ENCODE measurements around the gene CFAP46.
"Not testable (repeated sequence)": the region's sequence is repeated elsewhere in the genome, so short reads cannot be mapped to it uniquely, and the experiment has no call there.

Gene CFAP46

GRCh38 chr10:132788180-132788830 lies 154.1 kb downstream of the CFAP46 start:
- no peak for DNase-seq (ENCODE audit: low spot score)

- no peak for DNase-seq (ENCODE audit: low spot score)
Measured at GRCh38 chr10:132787495-132788179, 154.7 kb downstream of the CFAP46 start.

- DNase-seq (ENCODE audit: low spot score), result no peak
Measured at GRCh38 chr10:132786884-132787494, 155.4 kb downstream of the CFAP46 start.

GRCh38 chr10:132786476-132786883 lies 155.9 kb downstream of the CFAP46 start:
- DNase-seq (ENCODE audit: low spot score), result no peak

- no peak for DNase-seq (ENCODE audit: low spot score)
Measured at GRCh38 chr10:132785723-132786475, 156.5 kb downstream of the CFAP46 start, which contains the start of gene NKX6-2. TSS of gene NKX6-2 (minus strand) at chr10:132786147. CDS start at chr10:132785948, 199 bp downstream.

GRCh38 chr10:132784866-132785722 lies 157.3 kb downstream of the CFAP46 start:
- DNase-seq (ENCODE audit: low spot score), result no peak

- no peak for DNase-seq (ENCODE audit: low spot score)
Measured at GRCh38 chr10:132783940-132784865, 158.2 kb downstream of the CFAP46 start.

GRCh38 chr10:132783165-132783939 lies 159.0 kb downstream of the CFAP46 start:
- DNase-seq (ENCODE audit: low spot score), result no peak

GRCh38 chr10:132781556-132781955 lies 160.8 kb downstream of the CFAP46 start:
- DNase-seq (ENCODE audit: low spot score), result no peak

GRCh38 chr10:132780356-132780755 lies 162.0 kb downstream of the CFAP46 start:
- DNase-seq (ENCODE audit: low spot score), result no peak

GRCh38 chr10:132779549-132780294 lies 162.6 kb downstream of the CFAP46 start:
- DNase-seq (ENCODE audit: low spot score), result no peak

- DNase-seq (ENCODE audit: low spot score), result no peak
Measured at GRCh38 chr10:132777441-132777840, 164.9 kb downstream of the CFAP46 start.

- no peak for DNase-seq (ENCODE audit: low spot score)
Measured at GRCh38 chr10:132776821-132777220, 165.5 kb downstream of the CFAP46 start.

- no peak for DNase-seq (ENCODE audit: low spot score)
Measured at GRCh38 chr10:132776186-132776585, 166.2 kb downstream of the CFAP46 start.

GRCh38 chr10:132774902-132775863 lies 167.2 kb downstream of the CFAP46 start:
- DNase-seq (ENCODE audit: low spot score), result no peak

- DNase-seq (ENCODE audit: low spot score), result no peak
Measured at GRCh38 chr10:132774181-132774901, 168.0 kb downstream of the CFAP46 start.

GRCh38 chr10:132772816-132773215 lies 169.6 kb downstream of the CFAP46 start:
- not testable (repeated sequence) for DNase-seq (ENCODE audit: low spot score)
